ENCODE measurements around the gene MRS2.
A peak's percentile ranks its signal among the peaks of the same experiment; 100 is the strongest.
"Not testable (repeated sequence)": the region's sequence is repeated elsewhere in the genome, so short reads cannot be mapped to it uniquely, and the experiment has no call there.

The MRS2 gene

GRCh38 chr6:24402697-24403500 is at the start of gene MRS2:
TSS of gene MRS2 (plus strand) at chr6:24402936. CDS start at chr6:24403047, 111 bp downstream.
- peak; percentile 48 to 70 for DNase-seq (ENCODE audit: low read depth in 2 of 2)

DNA sequence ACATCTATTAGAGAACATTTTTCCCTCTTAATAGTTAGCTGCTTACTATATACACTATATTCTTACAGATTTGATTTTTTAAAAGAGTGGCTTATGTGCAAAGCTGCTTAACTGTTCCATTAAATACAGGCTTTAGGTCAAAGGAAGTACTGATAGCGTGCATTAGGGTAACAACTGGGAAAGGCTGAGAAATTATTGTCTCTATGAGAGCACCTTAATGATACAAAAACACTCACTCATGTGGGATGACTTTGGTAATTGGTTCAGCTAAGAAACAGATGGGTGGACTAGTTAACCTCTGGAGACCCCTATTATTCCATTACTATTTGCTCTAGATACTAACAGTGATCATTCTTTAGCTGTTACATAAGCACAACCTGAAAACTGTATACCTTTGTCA is 48.9 kb upstream of the MRS2 start:
- DNase-seq (ENCODE audit: low read depth in 2 of 2) = no peak

DNA sequence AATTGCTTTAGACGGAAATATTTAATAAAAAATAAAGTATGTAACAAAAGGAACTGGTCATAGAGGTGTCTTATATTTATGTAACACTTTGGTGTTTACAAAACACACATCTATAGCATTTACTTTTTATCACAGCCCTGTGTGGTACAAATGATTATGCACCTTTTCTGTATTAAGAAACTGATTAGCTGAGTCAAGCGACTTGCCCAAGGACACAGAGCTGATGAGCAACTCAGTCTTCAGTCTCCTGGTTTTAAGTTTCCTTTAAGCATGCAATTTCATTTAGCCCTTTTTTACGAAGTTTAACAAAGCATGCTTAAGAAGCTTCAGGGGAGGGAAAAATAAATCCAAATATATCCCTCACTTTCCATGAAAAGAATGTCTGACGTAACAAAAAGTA is 47.3 kb upstream of the MRS2 start:
- no peak for DNase-seq (ENCODE audit: low read depth in 2 of 2)

DNA sequence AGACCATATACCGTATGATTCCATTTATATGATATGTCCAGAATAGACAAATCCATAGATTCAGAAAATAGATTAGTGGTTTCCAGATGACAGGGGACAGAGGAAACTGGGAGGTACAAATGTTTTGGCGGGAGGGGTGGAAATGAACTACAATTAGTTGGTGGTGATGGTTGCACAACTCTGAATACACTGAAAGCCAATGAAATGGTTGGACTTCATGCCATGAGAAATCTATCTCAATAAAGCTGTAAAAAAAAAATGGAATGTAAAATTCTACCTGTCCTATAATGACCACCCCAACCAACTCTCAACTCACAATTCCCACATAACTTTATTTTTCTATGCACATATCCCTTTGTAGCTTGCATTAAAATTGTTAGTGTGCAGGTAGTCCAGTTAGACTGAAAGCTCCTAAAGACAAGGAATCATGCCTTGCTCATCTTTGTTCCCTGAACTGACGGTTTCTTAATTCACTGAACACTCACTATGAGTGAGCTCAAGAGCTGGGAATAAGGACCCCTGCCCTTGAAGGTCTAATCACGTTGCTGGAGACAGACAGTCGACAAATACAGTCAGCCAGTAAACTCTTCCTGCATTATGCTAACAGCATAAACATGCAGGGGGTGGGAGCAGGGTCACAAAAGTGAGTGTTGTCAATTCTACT is 46.3 kb upstream of the MRS2 start:
- DNase-seq (ENCODE audit: low read depth in 2 of 2) = no peak

DNA sequence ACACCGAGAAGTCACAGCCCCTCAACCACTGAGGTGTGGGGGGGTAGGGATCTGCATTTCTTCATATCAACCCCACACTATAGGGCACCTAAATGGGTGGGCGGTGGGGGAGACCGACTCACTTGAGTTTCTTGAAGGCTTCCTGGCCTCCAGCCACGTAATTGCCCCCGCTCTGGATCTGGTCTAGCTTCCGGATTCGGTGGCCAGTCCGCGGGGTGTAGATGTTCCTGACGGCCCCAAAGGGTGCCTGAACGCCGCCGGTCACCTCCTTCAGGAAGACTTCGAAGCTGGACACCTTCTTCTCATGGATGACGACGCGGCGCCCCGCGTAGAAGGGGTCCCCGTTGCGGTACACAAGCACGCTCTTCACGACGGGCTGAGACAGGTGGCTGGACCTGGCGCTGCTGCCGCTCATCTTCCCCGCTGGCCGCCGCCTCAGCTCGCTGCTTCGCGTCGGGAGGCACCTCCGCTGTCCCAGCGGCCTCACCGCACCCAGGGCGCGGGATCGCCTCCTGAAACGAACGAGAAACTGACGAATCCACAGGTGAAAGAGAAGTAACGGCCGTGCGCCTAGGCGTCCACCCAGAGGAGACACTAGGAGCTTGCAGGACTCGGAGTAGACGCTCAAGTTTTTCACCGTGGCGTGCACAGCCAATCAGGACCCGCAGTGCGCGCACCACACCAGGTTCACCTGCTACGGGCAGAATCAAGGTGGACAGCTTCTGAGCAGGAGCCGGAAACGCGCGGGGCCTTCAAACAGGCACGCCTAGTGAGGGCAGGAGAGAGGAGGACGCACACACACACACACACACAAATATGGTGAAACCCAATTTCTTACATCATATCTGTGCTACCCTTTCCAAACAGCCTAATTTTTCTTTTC is 45.2 kb upstream of the MRS2 start, which contains the start of gene DCDC2:
Gene DCDC2, minus strand, starts transcription at position 724 of the 883 bp plus-strand sequence. Its CDS starts 309 bp downstream, at position 415.
- DNase-seq (ENCODE audit: low read depth in 2 of 2) = peak in 1 of 2 donors; percentile 9

GRCh38 chr6:24358219-24358821 is 44.4 kb upstream of the MRS2 start:
- no peak for DNase-seq (ENCODE audit: low read depth in 2 of 2)

GRCh38 chr6:24359640-24360454 is 42.9 kb upstream of the MRS2 start:
- peak; percentile 60 for DNase-seq (ENCODE audit: low read depth in 2 of 2)

- not testable (repeated sequence) for DNase-seq (ENCODE audit: low read depth in 2 of 2)
These were observed 40.4 kb upstream of the MRS2 start for GRCh38 chr6:24362363-24362762.

GRCh38 chr6:24365103-24365633 is 37.6 kb upstream of the MRS2 start:
- DNase-seq (ENCODE audit: low read depth in 2 of 2) = not testable (repeated sequence)

DNA sequence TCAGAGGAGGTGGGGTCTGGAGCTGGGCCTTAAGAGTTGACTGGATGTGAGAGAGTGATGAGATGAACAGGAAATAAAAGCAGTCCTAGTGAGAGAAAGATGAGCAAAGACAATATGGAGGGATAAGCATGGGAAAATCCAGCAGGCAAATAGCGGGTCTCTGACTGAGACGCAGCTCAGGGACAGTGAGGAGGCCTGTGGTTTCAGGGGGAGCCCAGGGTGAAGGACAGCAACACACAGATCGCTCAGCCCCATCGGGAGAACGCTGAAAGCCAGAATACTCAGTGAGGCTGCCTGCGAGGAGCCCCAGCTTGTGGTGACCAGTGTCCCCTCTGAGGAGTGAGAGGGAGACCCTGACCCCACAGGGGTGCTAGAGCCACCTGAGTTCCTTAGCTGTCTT is 28.1 kb upstream of the MRS2 start:
- DNase-seq (ENCODE audit: low read depth in 2 of 2) = no peak

GRCh38 chr6:24376871-24377270 is 25.9 kb upstream of the MRS2 start:
- no peak for DNase-seq (ENCODE audit: low read depth in 2 of 2)

- no peak for DNase-seq (ENCODE audit: low read depth in 2 of 2)
These were observed 24.2 kb upstream of the MRS2 start for GRCh38 chr6:24378473-24379097.

GRCh38 chr6:24381476-24382219 is 21.1 kb upstream of the MRS2 start:
- DNase-seq (ENCODE audit: low read depth in 2 of 2) = no peak

- no peak for DNase-seq (ENCODE audit: low read depth in 2 of 2)
These were observed 20.6 kb upstream of the MRS2 start for GRCh38 chr6:24382220-24382540.

DNA sequence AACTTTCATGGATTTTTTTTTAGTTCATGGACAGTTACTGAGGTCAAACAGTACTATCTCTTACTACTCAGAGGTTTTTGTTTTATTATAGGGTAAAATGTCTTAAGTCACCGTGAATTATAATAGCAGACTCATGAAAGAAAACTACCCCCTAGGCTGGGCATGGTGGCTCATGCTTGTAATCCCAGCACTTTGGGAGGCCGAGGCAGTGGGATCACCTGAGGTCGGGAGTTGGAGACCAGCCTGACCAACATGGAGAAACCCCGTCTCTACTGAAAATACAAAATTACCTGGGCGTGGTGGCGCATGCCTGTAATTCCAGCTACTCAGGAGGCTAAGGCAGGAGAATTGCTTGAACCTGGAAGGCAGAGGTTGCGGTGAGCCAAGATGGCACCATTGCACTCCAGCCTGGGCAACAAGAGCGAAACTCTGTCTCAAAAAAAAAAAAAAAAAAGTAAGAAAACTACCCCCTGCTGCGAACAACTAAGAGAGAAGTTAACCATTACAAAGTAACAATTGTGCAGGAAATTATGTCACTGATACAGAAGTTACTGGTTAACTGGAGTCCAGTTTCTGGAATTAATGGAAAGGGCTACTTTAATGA is 19.7 kb upstream of the MRS2 start:
- not testable (repeated sequence) for DNase-seq (ENCODE audit: low read depth in 2 of 2)

DNA sequence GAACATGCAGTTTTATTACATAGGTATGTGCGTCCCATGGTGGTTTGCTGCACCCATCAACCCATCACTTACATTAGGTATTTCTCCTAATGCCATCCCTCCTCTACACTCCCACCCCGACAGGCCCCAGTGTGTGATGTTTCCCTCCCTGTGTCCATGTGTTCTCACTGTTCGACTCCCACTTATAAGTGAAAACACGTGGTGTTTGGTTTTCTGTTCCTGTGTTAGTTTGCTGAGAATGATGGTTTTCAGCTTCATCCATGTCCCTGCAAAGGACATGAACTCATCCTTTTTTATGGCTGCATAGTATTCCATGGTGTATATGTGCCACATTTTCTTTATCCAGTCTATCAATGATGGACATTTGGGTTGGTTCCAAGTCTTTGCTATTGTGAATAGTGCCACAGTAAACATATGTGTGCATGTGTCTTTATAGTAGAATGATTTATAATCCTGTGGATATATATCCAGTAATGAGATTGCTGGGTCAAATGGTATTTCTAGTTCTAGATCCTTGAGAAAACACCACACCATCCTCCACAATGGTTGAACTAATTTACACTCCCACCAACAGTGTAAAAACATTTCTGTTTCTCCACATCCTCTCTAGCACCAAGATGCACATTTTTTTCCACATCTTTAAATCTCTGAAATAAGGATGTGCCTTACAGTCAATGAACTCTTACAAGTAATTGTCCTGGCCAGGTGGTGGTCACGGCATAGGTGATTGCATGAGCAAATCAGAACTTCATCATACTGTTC is 18.2 kb upstream of the MRS2 start:
- DNase-seq (ENCODE audit: low read depth in 2 of 2) = not testable (repeated sequence)

DNA sequence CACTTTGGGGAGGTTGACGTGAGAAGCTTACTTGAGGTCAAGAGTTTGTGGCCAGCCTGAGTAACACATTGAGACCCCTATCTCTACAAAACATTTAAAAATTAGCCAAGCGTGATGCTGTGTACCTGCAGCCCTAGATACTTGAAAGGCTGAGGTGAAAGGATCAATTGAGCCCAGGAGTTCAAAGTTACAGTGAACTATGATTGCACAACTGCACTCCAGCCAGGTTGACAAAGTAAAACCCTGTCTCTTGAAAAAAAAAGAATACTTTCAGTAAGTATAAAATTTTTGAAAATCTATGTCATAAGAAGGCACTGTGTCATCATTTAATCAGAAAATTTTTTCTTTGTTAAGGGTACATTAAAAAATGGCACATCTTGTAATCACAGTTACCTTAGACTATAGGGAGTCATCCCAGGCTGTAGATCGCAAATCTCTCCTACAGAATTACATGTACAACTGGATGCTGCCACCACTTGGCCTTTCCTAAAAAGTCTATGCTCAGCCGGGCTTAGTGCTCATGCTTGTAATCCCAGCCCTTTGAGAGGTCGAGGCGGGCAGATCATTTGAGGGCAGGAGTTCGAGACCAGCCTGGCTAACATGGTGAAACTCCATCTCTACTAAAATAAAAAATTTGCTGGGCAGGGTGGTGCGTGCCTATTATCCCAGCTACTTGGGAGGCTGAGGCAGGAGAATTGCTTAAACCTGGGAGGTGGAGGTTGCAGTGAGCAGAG is 17.0 kb upstream of the MRS2 start:
- no peak for DNase-seq (ENCODE audit: low read depth in 2 of 2)

DNA sequence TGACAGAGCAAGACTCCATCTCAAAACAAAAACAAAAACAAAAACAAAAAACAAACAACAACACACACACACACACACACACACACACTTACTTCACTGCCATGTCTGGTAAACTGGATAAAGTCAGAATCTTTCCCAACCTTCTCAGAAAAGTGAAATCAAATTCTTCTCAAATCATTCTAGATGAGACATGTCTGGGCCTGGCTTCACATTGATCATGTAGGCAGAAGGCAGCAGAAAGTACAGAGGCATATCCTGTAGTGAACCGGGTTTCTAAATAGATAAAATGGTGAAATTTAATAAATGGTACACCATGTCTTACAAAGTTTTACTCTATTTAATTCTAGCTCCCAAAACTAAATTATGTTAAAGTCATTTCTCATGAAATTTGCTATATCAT is 14.9 kb upstream of the MRS2 start:
- no peak for DNase-seq (ENCODE audit: low read depth in 2 of 2)
